ENCODE results near the gene STX4. TPM values are rescaled to one million over a fixed set of nuclear protein-coding genes. Genes with fewer than 3 reads are reported as not detected.

Gene STX4
- total and polyA plus RNA-seq, 9 of the 15 experiments (the other 6 are each of a cell fraction or from before 2014, with no cell fraction given) = 3.2 to 48.0 (median 21.5) TPM

DNA sequence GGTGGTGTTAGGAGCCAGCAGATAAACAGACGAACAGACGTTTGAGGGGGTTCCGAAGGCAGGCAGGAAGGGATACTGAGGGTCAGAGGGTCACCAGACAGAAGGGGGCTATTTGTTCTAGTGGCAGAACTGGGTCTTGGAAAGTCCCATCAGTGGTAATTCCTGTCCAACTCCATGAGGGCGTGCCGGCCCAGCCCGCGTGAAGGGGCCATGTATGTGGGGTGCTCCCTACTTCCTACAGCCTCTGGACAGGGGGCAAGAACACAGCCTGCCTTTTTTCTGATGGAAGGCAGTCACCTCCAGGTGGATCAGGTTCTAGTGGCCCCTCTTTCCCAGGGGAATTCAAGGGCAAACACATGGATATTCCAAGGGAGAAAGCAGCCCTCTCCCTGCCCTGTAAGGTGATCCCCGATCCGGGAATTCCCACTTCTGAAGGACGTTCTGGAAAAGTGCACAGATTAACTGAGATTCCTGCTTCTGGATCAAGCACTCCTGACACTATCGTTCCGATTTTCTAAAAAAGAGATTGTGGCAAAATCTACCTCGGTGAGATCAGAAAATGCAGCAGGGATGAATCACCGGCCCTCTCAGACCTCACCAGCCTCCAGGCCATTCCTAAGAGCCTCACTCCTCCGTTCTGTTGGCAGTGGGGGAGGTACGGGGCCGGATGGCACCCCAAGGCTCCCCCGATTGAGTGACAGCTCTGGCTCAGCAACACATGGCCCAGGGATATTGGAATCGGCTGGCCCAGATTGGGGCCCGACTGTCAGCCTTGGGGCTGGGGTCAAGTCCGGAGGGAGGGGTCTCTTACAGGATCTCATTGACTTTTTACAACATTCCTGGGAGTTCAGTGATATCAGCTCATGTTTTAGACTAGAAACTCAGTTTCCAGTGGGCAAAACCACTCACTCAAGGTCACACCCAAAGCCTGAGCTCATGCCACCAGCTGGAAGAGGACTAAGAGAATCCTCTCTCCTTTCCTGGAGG, 35.3 kb upstream of the STX4 start:
- DNase-seq (ENCODE audit: extremely low read depth in 1 of 4, low spot score in 3 of 4) (no peak), FAIRE-seq (no peak), ATAC-seq (no peak)
- Histone ChIP-seq H3K27ac (ENCODE audit: extremely low read depth, low read depth, low read length) (peak overlapping the region; percentile 43), H3K9me3 (replicated peaks; ENCODE audit: control insufficient read depth, insufficient read depth, low read depth, low read length) (no peaks in the 10 kb centered on the region), H2AFZ (ENCODE audit: low read depth, low read length) (peak overlapping the region; percentile 96), H3K4me3 (peak overlapping the region; percentile 69), H3K79me2 (ENCODE audit: control insufficient read depth, insufficient read depth, low read length) (peaks cover 3% of the 10 kb centered on the region; the same call in 2 of the 3 replicates), H3K27me3 (ENCODE audit: control insufficient read depth in 2 of 2, insufficient read depth in 2 of 2, low read length in 2 of 2) (no peaks in the 10 kb centered on the region), H3K4me2 (ENCODE audit: insufficient read depth, low read length) (peak overlapping the region; percentile 82), H3K4me1 (replicated peaks in 1 of 2; ENCODE audit: control insufficient read depth in 2 of 2, insufficient read depth in 2 of 2, low read length in 2 of 2) (peaks cover 42 to 47% of the 10 kb centered on the region in 2 experiments), H3K36me3 (ENCODE audit: control insufficient read depth, insufficient read depth, low read length) (no peaks in the 10 kb centered on the region), H4K20me1 (replicated peaks; ENCODE audit: control insufficient read depth, insufficient read depth, low read length) (no peaks in the 10 kb centered on the region), H3K9me1 (ENCODE audit: control insufficient read depth, insufficient read depth, low read length) (no peaks in the 10 kb centered on the region), H3K9ac (ENCODE audit: insufficient read depth in 1 of 2, low read depth in 2 of 2, low read length in 2 of 2) (peak overlapping the region; percentile 49 to 85; a peak in 3 of 4 replicates)
- in situ Hi-C loops (cut with MboI) (loop anchor here (10.0 to 25.0 kb wide), 2 partner anchors 317 to 439 kb away; partner anchors contain the start of genes COX6A2 and ZNF843), intact Hi-C loops (cut with micrococcal nuclease) (no loop called here)
- ChIA-PET CTCF (ENCODE audit: low intra/inter-chr PET ratio) (no interaction called here), POLR2A (interaction anchor here (0.6 to 1.6 kb wide), 10 partner anchors 14 to 510 kb away, joined by 3 to 7 read pairs (median 4); partner anchors contain the start of genes RUSF1, STX4, ZNF646 and ZNF668)
- TF ChIP-seq ZNF347 (CRISPR knock-in tag; IDR thresholded peaks at IDR 0.05; ENCODE audit: low read depth) = no peak
- TF ChIP-seq BRCA1 (IDR thresholded peaks at IDR 0.05) = no peak
- TF ChIP-seq BRCA1 (CRISPR knock-in tag; IDR thresholded peaks at IDR 0.05) = 0 out of 2 replicates have a peak, but pooled peaks have one; percentile 21
- TF ChIP-seq ESRRA (IDR thresholded peaks at IDR 0.05; ENCODE audit: borderline replicate concordance, low read depth) = 0 out of 2 replicates have a peak, but pooled peaks have one; percentile 11
- TF ChIP-seq ARID2 (IDR thresholded peaks at IDR 0.05) = no peak
- no peak for TF ChIP-seq TOE1 (IDR thresholded peaks at IDR 0.05; ENCODE audit: borderline replicate concordance)
- TF ChIP-seq TOE1 (CRISPR knock-in tag; IDR thresholded peaks at IDR 0.05; ENCODE audit: borderline replicate concordance, low read depth) = no peak
- TF ChIP-seq KDM1A (IDR thresholded peaks at IDR 0.05) = peak; percentile 47 to 69
- no peak for TF ChIP-seq TAF1 (IDR thresholded peaks at IDR 0.05; ENCODE audit: control insufficient read depth, extremely low read depth, insufficient read depth, low read length, severe bottlenecking)
- TF ChIP-seq MED1 (CRISPR knock-in tag; IDR thresholded peaks at IDR 0.05; ENCODE audit: borderline replicate concordance) = no peak
- TF ChIP-seq ZNF695 (CRISPR knock-in tag; IDR thresholded peaks at IDR 0.05) = no peak
- no peak for TF ChIP-seq EHMT2 (IDR thresholded peaks at IDR 0.05)
- peak; percentile 29; the same call in 1 of the 2 replicates for TF ChIP-seq ZFX (CRISPR knock-in tag; IDR thresholded peaks at IDR 0.05)
- TF ChIP-seq, protein P1, sequence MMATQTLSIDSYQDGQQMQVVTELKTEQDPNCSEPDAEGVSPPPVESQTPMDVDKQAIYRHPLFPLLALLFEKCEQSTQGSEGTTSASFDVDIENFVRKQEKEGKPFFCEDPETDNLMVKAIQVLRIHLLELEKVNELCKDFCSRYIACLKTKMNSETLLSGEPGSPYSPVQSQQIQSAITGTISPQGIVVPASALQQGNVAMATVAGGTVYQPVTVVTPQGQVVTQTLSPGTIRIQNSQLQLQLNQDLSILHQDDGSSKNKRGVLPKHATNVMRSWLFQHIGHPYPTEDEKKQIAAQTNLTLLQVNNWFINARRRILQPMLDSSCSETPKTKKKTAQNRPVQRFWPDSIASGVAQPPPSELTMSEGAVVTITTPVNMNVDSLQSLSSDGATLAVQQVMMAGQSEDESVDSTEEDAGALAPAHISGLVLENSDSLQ (IDR thresholded peaks at IDR 0.05) = peak; percentile 73
- no peak for TF ChIP-seq TCFL5 (CRISPR knock-in tag; conservative IDR thresholded peaks at IDR 0.05)
- no peak for TF ChIP-seq ZNF512 (tag; IDR thresholded peaks at IDR 0.05)
- TF ChIP-seq, protein P2, sequence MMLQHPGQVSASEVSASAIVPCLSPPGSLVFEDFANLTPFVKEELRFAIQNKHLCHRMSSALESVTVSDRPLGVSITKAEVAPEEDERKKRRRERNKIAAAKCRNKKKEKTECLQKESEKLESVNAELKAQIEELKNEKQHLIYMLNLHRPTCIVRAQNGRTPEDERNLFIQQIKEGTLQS (IDR thresholded peaks at IDR 0.05) = peak; percentile 46
- TF ChIP-seq, protein P2 (CRISPR knock-in tag; conservative IDR thresholded peaks at IDR 0.05) = no peak
- BruUV-seq (replicated peaks) = no TSS peak
- 53% methylated on average over 21 of the region's 21 CpGs for WGBS (ENCODE audit: insufficient coverage, low coverage, missing lambda C conversion rate)

All from K562 (cell line).